Medulla oblongata (tissue), 1 donor: ENCODE measurements around the gene MYO1B.

Source experiments
- DNase-seq: peaks from one replicate; pipeline ENCODE4 v3.0.0-alpha.2; 2015; ENCODE audit errors: extremely low spot score

MYO1B gene

GRCh38 chr2:191258996-191259395, 13.8 kb downstream of the MYO1B start:
- no peak for DNase-seq

GRCh38 chr2:191262436-191262835, 17.2 kb downstream of the MYO1B start:
- DNase-seq = no peak

- no peak for DNase-seq
These were observed 17.8 kb downstream of the MYO1B start for GRCh38 chr2:191263050-191263449.

- DNase-seq = peak; percentile 20
These were observed 19.5 kb downstream of the MYO1B start for GRCh38 chr2:191264647-191265081.

DNA sequence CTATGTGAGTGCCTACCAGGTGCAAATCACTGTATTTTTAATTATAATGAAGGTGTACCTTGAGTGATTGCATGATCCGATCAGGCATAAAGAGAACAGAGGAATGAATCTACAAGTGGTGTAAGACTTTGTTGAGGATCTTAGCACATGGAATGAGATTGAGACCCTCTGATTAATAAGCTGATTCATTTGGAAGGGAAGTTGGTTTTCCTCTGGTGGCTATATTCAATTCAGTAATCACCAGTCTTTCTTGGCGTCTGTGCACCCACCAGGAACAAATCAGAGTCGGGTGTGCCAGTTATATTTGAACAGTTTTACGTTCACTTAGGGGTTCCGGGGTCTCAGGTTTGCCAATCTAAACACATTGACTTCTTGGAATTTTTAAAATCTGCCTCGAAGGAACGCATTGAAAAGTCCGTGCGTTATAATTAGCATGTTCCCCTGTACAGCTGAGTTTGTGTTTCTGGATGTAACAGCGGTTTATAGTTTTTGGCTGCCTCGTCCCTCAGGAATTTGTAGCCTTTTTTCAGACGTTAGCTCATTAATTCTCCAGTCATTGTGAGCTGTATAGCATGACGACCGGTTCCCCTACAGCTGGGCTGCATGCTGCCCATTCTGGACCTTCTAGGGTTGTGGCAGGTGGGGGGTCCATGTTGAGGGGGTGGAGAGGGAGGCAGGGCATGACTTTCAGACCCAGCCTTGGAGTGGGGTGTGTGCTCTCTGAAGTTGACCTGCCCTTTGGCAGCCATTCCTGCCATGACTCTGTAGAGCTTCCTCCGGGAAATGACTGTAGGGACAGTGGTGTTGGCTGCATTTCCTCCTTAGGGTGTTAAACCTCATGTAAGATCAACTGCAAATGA, 20.3 kb downstream of the MYO1B start:
- DNase-seq = no peak

DNA sequence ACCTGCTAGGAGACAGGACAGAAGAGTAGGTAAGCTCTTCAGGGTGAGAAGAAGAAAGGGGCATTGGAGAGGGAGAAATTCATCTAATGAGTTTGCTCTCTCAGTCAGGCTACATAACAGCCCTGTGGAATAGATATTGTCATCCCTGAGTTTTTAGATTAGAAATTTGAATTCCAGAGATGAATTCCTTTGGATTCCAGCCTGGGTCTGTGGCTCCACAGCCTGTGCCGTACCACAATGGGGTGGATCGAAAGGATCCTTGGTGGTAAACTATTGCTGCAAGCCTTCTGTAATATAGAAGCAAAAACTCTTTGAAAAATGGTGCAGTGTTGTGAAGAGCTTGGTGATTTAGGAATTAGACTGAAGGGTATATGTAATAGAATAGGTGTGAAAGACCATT, 21.0 kb downstream of the MYO1B start:
- DNase-seq = no peak

DNA sequence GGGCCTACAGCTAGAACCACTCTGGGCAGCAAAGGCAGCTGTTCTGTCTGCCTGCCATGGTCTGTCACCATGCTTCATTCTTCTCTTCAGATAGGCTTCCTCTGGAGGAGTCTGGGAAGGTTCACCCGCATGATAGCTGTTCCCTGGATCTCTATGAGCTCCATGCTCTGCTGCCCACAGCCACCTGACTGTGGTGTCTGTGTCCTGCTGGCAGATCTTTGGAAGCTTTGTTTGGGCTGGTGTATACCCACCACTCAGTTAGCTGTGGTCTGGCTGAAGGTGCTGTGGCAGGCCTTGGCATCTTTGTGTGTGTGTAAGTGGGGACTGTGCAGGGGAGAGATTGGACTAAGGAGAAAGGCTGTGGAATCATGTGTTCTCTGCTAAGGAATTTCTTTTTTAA, 23.4 kb downstream of the MYO1B start:
- DNase-seq = no peak

DNA sequence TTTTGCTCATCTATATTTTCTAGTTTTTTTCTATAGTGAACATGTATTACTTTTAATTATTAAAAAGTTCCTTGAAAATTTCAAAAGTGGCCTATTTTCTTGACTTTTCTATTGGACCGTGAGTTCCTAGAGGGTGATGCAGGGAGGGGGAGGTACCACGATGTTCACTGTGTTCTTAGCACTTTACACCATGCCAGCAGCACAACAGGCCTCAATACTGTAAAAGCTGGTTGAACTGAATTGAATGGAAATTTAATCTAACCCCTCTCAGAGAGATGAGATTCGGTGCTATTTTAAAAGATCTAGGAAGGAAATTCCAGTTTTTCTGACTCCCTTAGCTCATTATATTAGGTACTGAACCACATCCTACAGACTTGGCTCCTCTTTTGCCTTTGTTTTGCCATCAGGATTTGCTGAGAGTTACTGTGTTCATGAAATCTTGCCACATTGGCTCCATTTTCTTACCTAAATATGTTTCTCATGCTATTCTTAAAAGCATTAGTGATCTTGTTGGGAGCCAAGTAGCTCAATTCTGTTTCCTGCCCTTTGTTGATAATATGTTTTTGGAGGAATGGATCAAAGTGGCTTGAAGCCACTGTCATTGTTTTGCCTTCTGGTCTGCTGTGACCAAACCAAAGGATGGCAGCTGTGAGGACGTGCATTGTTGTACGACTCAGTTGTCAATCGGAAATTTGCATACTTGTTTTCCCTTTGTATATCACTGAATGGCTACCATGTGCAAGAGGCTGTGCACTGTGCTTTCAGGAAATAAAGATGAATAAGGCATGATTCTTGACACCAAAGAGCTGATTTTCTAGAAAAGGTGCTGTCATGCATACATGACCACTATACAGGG, 25.3 kb downstream of the MYO1B start:
- no peak for DNase-seq

GRCh38 chr2:191272064-191272463, 26.9 kb downstream of the MYO1B start:
- peak; percentile 5 for DNase-seq

DNA sequence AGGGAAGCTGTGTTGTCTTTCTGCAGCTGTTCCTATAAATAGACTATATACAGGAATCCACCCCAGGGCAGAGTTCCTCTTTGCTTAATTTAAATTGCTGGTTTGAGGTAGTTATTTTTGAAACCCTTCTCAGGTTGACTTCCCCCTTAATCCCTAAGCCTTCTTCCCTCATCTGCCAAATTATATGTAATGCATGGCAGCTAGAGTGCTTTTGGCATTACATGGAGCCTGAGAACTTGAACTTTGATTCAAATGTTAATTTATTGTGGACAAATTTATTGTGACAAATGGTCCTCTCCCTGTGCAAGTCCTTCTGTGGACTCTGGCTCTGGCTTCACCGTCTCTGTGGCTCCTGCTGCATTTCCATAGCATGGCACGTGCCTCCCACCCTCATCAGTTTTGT, 29.2 kb downstream of the MYO1B start:
- no peak for DNase-seq

DNA sequence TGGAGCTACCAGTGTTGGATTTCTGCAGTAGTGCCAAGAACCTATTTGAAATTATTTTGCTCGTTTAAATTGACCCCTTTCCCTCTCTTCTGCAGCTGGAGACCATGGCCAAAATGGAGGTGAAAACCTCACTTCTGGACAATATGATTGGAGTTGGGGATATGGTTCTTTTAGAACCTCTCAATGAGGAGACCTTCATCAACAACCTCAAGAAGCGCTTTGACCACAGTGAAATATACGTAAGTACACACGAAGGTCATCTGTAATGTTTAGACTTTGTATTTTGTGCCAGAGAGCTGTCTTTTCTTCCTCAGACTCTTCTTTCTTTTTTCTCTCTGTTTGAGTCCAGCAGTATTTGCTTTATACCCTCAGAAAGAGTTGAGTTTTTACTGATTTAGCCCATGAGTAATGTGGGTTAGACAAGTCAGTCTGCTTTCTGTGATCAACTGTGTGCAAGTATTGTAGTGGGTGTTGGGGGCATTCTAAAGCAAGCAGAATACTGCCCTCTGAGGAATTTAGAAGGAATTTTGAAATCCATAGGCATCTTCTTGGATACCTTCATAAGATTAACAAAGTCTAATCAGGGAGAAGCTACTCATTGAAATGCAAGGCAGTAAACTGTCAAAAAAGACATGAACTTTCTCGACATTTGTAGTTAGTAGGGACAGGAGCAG, 31.7 kb downstream of the MYO1B start:
- no peak for DNase-seq

- DNase-seq = no peak
These were observed 35.1 kb downstream of the MYO1B start for GRCh38 chr2:191280290-191280689.

GRCh38 chr2:191280834-191281756, 35.9 kb downstream of the MYO1B start:
- no peak for DNase-seq

- DNase-seq = no peak
These were observed 40.0 kb downstream of the MYO1B start for GRCh38 chr2:191285252-191285651.

GRCh38 chr2:191287820-191288219, 42.6 kb downstream of the MYO1B start:
- DNase-seq = no peak

- DNase-seq = no peak
These were observed 43.8 kb downstream of the MYO1B start for GRCh38 chr2:191289049-191289448.

- no peak for DNase-seq
These were observed 46.3 kb downstream of the MYO1B start for GRCh38 chr2:191291471-191291870.

DNA sequence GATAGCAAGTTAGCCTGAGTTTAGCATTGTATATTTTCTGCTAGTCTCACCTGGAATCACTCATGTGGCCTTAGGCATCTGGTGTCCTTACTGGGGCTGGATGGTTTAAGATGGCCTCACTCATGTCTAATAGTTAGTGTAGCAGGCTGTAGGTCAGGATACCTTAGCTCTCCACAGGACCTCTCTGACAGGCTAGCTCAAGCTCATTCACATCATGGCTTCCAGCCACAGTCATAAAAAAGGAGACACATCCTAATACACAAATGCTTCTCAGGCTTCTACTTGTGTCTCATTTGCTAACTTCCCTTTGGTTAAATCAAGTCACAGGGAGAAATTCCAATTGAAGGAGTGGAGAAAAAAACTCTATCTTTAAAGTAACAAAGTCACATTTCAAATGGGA, 47.7 kb downstream of the MYO1B start:
- DNase-seq = no peak

- no peak for DNase-seq
These were observed 49.9 kb downstream of the MYO1B start for GRCh38 chr2:191295088-191295487.

GRCh38 chr2:191296083-191297006, 51.1 kb downstream of the MYO1B start:
- DNase-seq = no peak
